ENCODE data around the gene FERMT1.

DNA sequence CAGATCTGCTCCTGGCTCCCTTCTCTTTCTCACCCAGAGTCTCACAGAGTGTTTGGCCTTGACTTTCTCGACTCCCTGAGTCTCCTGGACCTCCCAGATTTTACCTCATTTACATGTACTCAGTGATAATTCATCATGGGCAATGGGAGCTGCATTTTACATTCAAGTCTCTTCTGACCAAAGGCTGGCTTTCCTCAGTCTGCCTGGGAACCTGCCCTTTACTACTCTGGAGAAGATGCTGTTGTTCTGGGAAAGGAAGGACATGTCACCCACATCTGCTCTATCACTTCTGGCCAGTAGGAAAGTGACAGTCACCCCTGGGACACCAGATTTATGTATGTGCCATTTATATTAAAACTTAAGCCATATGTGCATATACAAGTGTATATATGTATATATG lies 76.4 kb downstream of the FERMT1 start:
- TF ChIP-seq, protein P1, sequence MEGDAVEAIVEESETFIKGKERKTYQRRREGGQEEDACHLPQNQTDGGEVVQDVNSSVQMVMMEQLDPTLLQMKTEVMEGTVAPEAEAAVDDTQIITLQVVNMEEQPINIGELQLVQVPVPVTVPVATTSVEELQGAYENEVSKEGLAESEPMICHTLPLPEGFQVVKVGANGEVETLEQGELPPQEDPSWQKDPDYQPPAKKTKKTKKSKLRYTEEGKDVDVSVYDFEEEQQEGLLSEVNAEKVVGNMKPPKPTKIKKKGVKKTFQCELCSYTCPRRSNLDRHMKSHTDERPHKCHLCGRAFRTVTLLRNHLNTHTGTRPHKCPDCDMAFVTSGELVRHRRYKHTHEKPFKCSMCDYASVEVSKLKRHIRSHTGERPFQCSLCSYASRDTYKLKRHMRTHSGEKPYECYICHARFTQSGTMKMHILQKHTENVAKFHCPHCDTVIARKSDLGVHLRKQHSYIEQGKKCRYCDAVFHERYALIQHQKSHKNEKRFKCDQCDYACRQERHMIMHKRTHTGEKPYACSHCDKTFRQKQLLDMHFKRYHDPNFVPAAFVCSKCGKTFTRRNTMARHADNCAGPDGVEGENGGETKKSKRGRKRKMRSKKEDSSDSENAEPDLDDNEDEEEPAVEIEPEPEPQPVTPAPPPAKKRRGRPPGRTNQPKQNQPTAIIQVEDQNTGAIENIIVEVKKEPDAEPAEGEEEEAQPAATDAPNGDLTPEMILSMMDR (IDR thresholded peaks at IDR 0.05): no peak
- no peak for TF ChIP-seq EZH2 (IDR thresholded peaks at IDR 0.05; ENCODE audit: borderline replicate concordance, insufficient read depth, low read depth, low read length, poor library complexity, severe bottlenecking)

Data from B cell (primary cell).